ENCODE measurements around the gene FZR1.

FZR1 gene

GRCh38 chr19:3459965-3460582 lies 46.0 kb upstream of the FZR1 start:
- no peak for TF ChIP-seq CTCF (conservative IDR thresholded peaks at IDR 0.05; ENCODE audit: low read depth)
- ChIA-PET POLR2A (ENCODE audit: low non-redundant PET) (no interaction called here), CTCF (interaction anchor here (0.6 kb wide), 1 partner anchor 116 kb away, joined by 4 read pairs; no protein-coding TSS in a partner anchor)

GRCh38 chr19:3462991-3463713 lies 43.0 kb upstream of the FZR1 start:
- ChIA-PET CTCF (no interaction called here), POLR2A (ENCODE audit: low non-redundant PET) (no interaction called here)
- H3K27ac ChIP-seq, result peak overlapping the region; percentile 67; the same call in 1 of the 2 replicates
- TF ChIP-seq CTCF (conservative IDR thresholded peaks at IDR 0.05; ENCODE audit: low read depth), result no peak
- no peak for DNase-seq (ENCODE audit: low spot score)

More at GRCh38 chr19:3459965-3460582, 46.0 kb upstream of the FZR1 start:
- peak overlapping the region; percentile 67 for H3K27ac ChIP-seq
- no peak for DNase-seq (ENCODE audit: low spot score)

GRCh38 chr19:3463714-3464586 lies 42.2 kb upstream of the FZR1 start:
- DNase-seq (ENCODE audit: low spot score), result no peak

GRCh38 chr19:3464587-3465235 lies 41.4 kb upstream of the FZR1 start:
- POLR2A ChIA-PET (ENCODE audit: low non-redundant PET), result interaction anchor here (0.6 kb wide), 1 partner anchor 514 kb away, joined by 3 read pairs; no protein-coding TSS in a partner anchor
- no peak overlapping the region; the same call in 1 of the 2 replicates for H3K27ac ChIP-seq
- TF ChIP-seq CTCF (conservative IDR thresholded peaks at IDR 0.05; ENCODE audit: low read depth), result no peak
- no peak for DNase-seq (ENCODE audit: low spot score)
- CTCF ChIA-PET, result no interaction called here

More at GRCh38 chr19:3463714-3464586, 42.2 kb upstream of the FZR1 start:
- H3K27ac ChIP-seq, result no peak overlapping the region; the same call in 1 of the 2 replicates
- TF ChIP-seq CTCF (conservative IDR thresholded peaks at IDR 0.05; ENCODE audit: low read depth), result no peak
- POLR2A ChIA-PET (ENCODE audit: low non-redundant PET), result no interaction called here
- CTCF ChIA-PET, result interaction anchor here (0.6 kb wide), 1 partner anchor 159 kb away, joined by 3 read pairs; no protein-coding TSS in a partner anchor

- ChIA-PET CTCF (interaction anchor here (0.6 kb wide), 1 partner anchor 283 kb away, joined by 4 read pairs; no protein-coding TSS in a partner anchor), POLR2A (ENCODE audit: low non-redundant PET) (interaction anchor here (0.6 kb wide), 1 partner anchor 515 kb away, joined by 3 read pairs; no protein-coding TSS in a partner anchor)
- no peak for TF ChIP-seq CTCF (conservative IDR thresholded peaks at IDR 0.05; ENCODE audit: low read depth)
- DNase-seq (ENCODE audit: low spot score), result no peak
- peak overlapping the region; percentile 59 for H3K27ac ChIP-seq
Measured at GRCh38 chr19:3465552-3465951, 40.6 kb upstream of the FZR1 start.

Measured in RWPE1 (cell line).